Amygdala (tissue), 56 donors: ENCODE measurements around the gene SRM.
"Not testable (repeated sequence)": the region's sequence is repeated elsewhere in the genome, so short reads cannot be mapped to it uniquely, and the experiment has no call there.

Experiments used
- DNase-seq, 56 donors: peaks; one replicate each; lab custom pipeline; 2025; lab: John Stamatoyannopoulos, UW

SRM gene

DNA sequence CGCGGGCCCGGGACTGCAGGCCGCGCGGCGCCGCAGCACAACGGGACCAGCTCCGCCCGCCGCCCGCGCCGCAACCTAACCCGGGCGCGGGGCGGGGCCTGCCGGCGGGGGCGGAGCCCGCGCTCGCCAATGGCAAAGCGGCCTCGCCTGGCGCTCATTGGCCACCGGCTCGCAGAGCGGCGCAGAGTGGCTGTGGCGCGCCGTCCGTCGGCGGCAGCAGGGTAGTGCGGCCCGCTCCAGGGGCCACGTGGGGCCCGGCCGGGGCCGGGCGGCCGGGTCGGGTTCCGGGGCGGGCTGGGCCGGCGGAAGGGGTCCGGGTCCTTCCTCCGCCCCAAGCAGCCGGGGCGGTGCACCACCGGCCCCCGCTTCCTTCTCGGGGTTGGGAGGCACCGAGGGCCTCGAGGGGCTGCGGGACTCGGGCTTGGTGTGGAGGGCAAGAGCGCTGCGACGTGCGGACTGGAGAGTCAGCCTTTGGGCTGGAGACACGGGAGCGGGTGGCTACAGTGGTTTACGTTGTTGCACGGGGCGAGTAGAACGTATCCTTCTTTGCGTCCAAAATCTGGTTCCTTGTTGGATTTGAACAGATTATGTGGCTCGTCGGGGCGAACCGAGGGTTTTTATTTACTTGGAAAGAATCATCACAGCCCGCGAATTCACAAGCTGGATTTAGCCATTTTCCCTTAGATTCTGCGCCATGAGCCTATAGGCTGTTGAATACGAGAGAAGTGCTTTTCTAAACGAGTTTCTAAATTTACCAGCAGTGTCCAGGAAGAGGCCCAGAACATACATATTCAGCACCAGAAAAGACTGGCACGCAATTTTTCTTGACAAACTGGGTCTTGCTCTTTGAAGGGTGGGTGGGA is at the start of gene SRM:
Gene SRM, minus strand, starts transcription at position 51 of the 863 bp plus-strand sequence. CDS start 75 bp downstream, outside the sequence.
- peak; percentile 14 to 93 (median 76) for DNase-seq

DNA sequence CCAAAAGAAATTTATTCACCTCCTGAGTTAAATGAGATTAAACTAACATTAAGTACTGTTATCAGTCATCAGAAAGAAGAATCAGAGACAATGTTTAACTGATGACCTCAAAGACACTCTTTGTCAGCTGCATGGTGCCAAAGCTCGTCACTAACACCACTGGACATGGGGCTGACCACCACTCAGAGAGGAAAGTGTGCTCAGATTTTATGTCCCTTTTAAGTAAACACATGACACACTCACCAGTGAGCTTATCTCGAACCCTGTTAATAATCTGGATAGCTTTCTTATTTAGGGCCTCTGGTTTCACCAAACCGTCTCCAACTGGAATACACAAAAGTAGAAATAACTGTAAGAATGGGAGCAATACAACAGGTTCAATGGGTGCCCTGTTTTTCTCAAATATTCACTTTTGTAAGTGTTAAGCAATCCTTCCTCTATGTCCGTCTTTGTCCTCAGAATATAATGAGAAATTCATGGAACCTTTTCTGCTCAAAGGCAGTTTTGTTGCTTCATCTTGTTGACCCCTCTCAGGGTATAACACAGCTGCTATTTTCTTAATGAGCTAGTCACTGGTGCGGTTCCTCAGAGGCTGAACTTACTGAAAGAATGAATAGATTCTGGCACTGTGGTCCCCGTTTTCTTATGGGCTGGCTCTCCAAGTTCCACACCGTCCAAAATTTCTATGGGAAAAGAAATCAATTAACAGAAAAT is 49.4 kb upstream of the SRM start:
- peak in 10 of 56 donors; percentile 6 to 52 (median 11) for DNase-seq

DNA sequence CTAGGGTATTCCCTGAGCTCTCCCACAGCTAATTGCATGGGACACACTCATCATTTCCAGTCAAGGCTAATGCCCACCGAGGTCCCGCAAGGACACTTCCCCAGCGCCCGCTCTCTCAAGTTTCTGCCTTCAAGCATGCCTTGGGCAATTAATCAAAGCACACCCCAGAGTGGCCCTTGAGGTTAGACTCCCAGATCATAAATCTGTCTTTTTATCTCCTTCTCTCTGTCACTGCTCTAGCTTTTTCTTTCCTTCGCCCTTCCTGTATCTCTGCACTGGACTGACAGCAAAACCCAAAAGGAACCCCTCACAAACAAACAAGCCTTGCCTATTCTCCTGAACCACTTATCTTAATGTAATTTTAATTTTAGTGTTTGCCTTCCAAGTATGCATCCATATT is 47.8 kb upstream of the SRM start:
- DNase-seq, result no peak

DNA sequence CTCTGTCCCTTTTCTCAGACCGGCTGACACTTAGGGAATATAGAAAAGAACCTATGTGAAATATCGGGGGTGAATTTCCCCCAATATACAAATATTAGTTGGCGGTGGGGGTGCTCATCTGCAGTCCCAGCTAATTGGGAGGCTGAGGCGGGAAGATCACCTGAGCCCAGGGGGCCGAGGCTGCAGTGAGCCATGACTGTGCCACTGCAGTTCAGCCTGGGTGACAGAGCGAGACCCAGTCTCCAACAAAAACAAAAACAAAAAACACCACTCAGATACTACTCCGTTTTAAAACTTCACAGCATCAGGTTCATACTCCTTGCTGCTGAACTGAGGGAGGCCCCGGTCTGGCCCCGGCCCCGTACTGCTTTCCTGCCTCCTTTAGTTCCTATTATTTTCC is 45.8 kb upstream of the SRM start:
- no peak for DNase-seq

DNA sequence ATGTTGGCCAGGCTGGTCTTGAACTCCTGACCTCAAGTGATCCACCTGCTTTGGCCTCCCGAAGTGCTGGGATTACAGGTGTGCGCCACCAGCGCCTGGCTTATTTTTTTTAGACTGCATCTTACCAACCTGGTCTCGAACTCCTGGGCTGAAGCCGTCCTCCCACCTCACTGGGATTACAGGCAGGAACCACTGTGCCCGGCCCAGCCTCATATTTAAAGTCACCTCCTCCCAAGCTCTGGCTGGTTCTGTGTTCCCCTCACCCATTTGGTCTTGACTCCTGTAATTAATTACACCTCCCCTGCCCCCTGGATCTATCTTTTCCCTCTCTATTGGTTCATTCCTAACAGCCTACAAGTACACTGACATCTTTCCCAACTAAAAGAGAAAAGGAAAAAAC is 41.5 kb upstream of the SRM start:
- DNase-seq, result no peak

GRCh38 chr1:11100806-11101205 is 41.0 kb upstream of the SRM start:
- DNase-seq, result not testable (repeated sequence)

GRCh38 chr1:11100149-11100493 is 40.3 kb upstream of the SRM start:
- DNase-seq, result no peak

DNA sequence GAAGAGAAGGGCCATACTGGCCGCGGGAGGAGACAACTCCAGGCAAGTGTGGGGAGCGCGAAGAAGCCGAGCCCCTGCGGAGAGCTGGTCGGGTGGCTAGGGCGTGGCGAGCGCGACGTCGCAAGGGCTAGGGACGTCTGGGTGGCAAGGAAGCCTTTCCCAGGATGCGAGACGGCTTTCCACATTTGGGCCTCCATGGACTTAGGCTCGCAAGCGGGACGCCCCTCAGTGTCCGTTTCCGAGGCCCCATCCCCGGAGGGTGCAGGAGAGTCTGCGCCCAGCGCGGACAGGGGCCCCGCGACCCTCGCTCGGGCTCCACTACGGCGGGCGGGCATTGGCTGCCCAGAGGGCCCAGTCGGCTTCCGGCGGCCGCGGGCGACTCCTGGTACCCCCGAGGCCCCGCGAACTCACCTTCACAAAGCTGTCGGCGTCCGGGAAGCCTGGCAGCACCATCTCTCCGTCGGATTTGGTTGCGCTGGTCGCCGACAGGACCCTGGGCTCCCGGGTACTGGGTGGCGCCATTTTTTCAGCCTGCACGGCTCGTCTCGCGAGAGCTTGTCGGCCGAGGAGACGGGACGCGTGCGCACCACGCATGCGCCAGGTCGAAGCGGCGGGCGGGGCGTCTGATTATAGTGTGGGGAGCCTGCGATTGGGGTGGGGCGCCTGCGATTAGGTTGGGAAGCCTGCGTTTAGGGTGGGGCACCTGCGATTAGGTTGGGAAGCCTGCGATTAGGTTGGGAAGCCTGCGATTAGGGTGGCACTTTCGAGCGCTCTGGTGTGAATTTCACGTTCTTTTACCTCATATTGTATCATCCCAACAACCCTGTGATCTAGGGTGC is 39.7 kb upstream of the SRM start, which contains the start of gene EXOSC10:
Gene EXOSC10, minus strand, starts transcription at position 560 of the 839 bp plus-strand sequence. Its CDS starts 38 bp downstream, at position 522.
- peak; percentile 12 to 93 (median 82) for DNase-seq

DNA sequence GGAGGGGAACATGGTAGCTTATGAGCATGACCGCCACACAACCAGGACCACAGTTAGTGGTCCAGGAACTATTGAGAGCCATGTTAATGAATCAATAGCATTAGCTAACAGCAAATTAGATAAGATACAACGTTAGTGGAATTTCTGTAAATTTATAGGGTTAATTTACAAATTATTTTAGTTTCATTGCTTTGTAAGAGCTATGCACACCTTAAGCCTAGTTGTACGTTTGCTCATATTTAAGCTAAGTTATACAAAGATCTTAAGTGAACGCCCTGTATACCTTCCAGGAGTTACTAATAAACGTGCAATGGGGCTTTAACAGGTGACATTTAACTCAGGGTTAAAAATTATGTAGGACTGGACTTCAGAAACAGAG is 39.1 kb upstream of the SRM start:
- no peak for DNase-seq

DNA sequence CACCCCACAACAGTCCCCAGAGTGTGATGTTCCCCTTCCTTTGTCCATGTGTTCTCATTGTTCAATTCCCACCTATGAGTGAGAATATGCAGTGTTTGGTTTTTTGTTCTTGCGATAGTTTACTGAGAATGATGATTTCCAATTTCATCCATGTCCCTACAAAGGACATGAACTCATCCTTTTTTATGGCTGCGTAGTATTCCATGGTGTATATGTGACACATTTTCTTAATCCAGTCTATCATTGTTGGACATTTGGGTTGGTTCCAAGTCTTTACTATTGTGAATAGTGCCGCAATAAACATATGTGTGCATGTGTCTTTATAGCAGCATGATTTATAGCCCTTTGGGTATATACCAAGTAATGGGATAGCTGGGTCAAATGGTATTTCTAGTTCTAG is 24.0 kb upstream of the SRM start:
- DNase-seq, result not testable (repeated sequence)

DNA sequence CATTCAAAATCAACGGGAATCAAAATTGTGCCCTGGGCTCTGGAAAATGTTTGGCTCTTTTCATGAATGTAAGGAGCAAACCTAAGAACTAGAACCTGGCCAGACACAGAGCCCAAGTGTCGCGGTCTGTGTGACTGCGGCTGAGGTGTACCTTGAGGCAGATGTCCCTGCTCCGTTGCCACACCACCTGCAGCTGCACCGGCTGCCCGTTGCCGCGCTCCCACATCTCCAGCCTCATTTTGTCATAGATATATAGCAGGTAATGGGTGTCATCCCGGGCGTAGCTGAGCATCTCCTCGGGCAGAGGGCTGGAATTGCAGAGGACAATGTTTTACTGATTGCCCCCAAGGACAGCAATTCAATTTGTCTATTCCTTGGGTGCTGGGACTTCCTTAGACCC is 21.1 kb upstream of the SRM start:
- DNase-seq, result no peak

DNA sequence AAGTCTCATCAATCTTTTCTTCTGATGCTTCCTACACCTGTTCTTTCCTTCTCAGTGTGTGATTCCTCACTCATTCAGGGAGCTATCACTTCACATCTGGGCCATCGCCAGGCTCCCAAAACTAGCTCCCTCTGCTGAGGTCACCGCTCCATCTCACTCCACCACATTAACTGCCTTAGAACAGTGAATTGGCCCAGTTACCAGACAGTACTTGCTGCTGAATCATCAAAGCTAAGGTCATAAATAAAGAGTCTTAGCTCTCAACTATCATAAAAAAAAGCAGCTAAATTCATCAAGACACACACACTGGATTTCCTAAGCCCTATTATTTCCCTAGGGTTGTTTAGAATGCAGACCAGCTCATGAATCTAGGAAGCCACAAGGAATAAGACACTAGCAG is 18.8 kb upstream of the SRM start:
- DNase-seq, result no peak

- not testable (repeated sequence) for DNase-seq
Observed at GRCh38 chr1:11073398-11073797, 13.6 kb upstream of the SRM start.

GRCh38 chr1:11072216-11072917 is 12.5 kb upstream of the SRM start:
- DNase-seq, result no peak

DNA sequence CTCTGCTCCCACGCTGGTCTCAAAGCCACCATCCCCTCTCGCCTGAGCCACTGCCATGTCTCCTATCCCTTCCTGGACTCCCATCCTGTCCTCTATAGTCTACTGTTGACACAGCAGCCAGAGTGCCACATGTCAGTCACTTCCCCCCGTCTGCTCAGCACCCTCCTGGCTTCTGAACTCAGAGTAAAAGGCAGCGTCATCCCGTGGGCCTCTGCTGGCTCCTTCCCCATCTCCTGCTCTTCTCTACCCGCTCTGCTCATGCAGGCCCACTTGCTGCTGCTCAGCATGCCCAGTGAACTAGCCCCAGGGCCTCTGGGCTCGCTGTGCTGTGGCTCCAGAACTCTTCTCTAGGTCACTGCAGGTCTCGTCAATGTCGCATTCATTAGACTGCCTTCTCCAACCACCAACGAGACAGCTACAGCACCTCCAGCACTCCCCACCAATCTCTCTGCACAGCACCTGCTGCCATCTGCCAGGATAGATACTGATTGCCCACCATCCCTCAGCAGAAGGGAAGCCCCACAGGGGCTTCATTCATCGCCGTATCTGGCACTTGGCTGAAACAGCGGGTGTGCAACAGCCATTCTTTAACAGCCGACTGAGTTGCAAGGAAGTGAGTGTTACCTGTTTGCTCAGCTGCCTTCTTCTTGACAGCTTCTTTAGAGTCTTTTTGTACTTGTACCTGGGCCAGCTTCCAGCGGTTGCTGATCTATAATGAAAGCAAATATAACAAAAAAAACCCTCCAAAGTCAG is 11.8 kb upstream of the SRM start:
- DNase-seq, result no peak

DNA sequence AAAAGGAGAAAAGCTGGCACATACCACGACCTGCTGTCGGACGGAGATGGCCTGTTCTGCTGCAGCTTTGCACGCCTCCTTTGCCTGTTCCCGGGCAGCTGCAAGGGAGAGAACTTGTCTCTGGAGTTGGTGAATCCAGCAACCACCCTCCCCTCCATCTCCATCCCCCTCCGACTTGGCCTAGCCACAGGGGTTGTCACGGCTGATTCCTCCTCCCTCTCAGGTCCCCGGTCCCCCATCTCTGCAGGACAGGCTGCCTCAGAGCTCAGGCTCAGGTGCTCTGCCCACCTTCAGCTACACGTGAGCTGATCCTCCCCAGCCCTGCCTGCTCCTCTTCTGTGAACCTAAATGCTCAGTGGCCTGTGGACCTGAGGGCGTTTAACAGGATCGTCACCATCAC is 11.1 kb upstream of the SRM start:
- DNase-seq, result no peak

- no peak for DNase-seq
Observed at GRCh38 chr1:11068600-11069473, 9.0 kb upstream of the SRM start.
